T-helper 22 cell (primary cell): ENCODE data around the gene DSCAML1.

Experiments
- DNase-seq: peaks from one replicate; pipeline ENCODE4 v3.0.0-alpha.2; 2020; ENCODE audit warnings: low read depth

Gene DSCAML1

GRCh38 chr11:117796872-117797529, at the start of gene DSCAML1:
Gene DSCAML1, minus strand, starts transcription at chr11:117797216. Its CDS starts 137 bp downstream, at chr11:117797079.
- DNase-seq, result no peak

DNA sequence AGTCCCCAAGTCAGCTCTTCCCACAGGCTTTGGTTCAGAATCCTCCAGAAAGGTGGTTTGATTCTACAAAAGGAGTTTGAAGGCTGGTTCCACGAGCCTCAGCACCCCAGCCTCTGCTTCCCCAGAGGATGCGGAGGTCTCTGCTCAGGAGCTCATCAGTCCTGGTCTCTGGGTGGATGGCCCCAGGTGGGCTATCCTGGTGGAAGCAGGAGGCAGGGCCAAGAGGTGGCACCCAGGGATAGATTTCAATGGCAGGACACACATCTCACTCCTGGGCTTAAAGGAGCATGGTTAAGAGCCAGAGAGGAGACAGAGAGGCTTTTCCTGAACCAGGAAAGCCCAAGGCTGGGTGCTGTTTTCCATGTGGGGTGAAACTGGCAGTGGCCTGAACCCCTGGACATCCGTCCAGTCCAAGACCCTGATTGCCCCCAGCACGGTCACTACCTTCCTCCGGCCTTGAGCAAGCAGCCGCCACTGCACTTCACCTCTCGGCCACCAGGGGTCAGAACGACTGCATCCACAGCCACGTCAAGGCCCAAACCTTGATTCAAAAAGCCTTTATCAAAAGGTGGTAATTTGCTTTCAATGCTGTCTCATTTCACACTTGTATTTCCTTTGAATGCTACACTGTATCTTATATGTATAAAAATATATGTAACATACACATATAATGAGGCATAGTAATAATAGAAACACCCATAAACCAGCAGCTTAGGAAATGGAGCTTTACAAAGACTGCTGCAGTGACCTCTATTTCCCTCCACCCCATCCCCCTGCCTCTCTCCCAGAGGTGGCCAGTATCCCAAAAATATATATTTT, 46.9 kb upstream of the DSCAML1 start:
- peak; percentile 38 for DNase-seq

- no peak for DNase-seq
These were observed 45.3 kb upstream of the DSCAML1 start for GRCh38 chr11:117842131-117842941.

DNA sequence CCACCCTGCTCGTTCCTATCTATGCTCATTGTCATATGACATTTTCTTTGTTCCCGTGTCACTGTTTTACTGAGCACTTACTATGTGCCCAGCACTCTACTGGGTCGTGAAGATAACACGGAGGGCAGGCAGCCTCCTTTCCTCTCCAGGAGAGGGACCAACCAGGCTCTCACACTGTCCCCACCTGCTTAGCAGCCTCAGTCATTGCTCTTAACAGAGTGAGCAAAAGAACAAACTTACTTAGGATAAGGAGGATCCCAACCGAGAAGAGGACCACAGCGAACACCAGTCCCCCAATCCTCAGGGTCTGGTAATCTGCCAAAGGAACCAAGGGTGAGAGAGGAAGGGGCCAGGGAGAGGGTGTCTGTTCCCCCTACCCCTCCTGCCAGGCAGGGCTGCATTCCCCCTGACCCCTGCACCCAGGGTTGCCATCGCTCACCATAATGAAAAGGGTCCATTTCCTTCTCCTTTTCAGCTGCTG, 44.6 kb upstream of the DSCAML1 start:
- DNase-seq, result no peak

GRCh38 chr11:117840881-117841550, 44.0 kb upstream of the DSCAML1 start:
- DNase-seq, result no peak

DNA sequence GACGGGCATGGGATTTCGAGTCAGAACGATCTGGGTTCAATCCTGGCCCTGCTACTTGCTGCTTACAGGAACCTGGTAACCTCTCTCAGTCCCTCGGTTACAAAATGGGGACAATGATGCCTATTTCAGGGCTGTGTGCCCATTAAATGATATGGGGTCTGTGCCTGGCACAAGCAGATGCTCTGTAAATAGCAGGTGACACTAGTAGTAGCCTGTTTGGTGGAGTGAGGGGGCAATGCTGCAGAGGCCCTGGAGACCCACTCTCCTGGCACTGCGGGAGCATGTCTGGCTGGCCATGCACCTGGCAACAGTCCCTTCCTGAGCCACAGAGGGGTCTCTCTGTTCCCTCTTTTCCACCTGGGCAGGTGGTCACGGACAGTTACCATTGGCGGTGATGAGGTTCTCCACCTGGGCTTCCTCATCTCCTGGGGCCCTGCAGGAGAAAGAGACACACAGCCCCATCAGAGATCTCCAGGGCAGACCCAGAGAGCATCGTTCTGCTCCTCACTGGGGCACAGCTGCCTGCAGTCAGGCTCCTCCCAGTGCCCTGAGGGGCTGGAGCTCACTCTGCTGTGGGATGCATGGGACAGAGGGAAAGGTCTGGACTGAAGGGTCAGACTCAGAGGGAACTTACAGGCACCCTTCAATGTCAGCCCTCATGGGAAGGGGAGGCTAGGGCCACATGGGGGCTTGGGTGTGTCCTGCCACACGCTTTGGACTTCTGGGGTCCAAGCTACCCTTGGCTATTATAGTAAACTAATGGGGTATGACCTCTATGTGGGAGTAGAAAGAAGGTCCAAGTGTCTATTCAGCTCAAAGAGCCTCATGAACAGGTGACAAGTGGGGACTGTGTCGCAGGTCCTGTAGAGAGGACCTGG, 43.2 kb upstream of the DSCAML1 start:
- no peak for DNase-seq

DNA sequence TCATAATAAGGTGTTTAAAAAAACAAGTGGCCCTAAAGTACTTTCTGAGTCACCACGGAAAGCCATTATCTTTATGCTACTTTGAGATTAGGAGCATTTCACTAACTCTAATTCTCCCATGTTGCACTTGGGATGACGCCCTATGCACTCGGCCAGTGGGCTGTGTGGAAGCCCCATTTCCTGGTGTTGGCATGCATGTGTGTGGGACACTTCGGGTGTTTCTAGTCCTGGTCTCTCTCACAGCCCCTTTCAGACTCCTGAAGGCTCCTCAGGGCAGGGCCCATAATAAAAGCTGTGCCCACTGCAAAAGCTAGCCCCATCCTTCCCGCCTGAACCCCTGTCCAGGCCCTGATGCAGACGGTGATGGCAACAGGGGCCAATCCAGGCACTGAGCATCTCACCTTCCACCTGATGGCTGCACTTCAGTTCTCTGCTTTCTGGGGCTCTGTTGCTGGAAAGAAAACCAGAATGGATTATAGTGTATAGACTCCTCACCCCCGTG, 42.4 kb upstream of the DSCAML1 start:
- no peak for DNase-seq

GRCh38 chr11:117838901-117839300, 41.9 kb upstream of the DSCAML1 start:
- no peak for DNase-seq

DNA sequence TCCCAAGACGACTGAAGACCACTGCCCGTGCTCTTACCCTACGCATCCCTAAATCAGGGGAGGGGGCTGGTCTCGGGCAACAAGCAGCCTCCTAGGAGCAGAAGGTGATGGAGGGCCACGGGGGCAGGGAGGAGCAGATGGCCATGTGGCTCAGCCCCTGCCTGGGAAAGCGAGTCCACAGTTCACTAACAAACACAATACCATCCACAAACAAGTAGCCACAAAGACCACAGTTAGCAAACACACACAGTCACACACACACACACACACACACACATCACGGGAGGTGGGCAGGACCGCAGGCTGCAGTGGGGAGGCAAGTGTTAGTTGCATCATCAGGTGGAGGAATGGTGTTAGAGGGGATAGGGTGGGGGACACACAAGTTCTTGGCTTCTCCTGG, 40.8 kb upstream of the DSCAML1 start:
- no peak for DNase-seq

- DNase-seq, result no peak
These were observed 40.2 kb upstream of the DSCAML1 start for GRCh38 chr11:117837070-117837776.

GRCh38 chr11:117836077-117836960, 39.3 kb upstream of the DSCAML1 start:
- no peak for DNase-seq

DNA sequence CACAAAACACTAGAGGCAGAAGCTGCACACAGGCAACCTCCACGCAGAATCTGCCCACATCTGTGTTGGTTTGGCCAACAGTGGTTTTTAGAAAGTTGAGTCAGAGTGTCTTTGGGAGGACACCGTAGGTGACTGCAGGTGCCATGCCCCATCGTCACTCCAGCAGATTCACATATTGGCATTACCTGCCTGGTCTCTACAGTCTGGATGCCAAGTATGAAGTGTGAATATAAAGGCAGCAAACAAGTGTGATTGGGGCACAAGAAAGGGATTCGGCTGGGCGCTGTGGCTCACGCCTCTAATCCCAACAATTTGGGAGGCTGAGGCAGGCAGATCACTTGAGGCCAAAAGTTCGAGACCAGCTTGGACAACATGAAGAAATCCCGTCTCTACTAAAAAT, 38.6 kb upstream of the DSCAML1 start:
- no peak for DNase-seq

DNA sequence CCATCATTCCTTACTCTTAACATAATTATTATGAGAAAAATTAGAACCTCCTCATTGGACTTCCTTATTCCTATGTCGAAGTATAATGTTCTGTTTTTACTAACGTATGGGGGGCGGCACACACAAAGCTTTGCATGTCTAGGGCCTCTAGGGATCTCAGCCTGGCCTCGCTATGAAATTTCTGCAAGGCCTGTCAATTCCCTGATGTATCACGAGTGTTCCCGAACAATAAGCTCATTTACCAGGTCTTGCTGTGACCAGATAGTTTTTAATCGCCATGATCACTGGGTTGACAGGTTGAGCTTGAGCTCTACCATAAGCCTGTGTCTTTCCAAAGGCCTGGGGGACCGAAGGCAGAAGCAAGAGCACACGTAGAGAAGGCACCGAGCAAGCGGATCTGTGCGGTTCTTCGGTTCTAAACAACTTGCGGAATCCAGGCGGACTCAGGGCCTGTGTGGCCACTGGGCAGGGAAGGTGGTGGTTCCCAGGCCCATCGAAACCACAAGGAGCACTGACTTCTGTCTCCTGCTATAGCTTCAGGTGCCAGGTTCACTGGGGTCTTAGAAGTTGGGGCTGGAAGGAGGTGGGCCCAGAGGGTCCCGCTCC, 37.9 kb upstream of the DSCAML1 start:
- no peak for DNase-seq

DNA sequence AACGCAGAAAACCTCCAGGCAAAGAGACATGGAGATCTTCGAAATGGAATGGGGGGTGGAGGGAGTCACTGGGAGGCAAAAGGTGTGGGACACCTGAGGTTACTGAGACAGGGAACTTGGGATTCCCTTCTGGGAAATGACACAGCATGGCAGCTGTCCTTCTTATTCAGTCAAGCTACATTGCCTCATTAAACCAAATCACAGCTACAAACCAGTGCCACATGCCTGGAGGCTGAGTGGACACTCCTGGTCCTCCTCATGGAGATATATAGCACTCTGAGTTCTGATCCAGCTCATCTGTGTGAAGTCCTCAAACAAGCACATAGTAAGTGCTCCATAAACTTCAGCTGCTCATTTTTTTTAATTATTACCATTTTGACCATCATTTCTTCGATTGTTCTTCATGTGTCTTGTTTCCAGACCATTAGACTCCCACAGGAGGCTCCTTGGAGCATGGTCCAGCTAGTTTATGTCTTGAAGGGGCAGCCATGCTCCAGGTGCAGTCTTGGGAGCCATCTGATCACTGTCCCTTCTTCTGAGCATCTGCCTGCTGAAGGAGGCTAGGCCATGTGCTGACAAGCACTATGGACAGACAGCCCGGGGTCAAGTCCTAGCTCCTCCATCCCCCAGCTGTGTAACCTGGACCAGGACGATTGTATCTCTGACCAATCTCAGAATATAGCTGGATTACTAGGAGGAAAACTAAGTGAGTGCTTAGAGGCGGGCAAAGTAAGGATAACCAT, 37.2 kb upstream of the DSCAML1 start:
- DNase-seq, result no peak

GRCh38 chr11:117833401-117833891, 36.4 kb upstream of the DSCAML1 start:
- no peak for DNase-seq

DNA sequence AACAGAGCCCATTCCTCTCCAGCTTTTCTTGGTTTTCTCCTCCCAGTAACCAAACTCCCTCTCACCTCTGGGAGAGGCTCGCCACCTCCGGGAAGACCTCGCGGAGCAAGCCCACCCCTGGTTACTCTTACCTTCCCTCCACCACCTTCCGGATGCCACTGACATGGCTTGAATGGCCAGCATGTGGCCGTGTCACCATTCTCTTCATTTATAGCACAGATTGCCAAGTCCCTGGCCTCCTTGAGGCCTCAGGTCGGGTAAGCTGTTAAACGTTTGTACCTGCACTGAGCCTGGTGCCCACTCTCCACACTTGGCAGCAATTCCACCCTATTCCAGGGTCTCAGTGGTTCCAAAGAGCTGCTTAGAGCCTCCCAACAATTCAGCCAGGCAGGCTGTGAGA, 35.5 kb upstream of the DSCAML1 start:
- no peak for DNase-seq

DNA sequence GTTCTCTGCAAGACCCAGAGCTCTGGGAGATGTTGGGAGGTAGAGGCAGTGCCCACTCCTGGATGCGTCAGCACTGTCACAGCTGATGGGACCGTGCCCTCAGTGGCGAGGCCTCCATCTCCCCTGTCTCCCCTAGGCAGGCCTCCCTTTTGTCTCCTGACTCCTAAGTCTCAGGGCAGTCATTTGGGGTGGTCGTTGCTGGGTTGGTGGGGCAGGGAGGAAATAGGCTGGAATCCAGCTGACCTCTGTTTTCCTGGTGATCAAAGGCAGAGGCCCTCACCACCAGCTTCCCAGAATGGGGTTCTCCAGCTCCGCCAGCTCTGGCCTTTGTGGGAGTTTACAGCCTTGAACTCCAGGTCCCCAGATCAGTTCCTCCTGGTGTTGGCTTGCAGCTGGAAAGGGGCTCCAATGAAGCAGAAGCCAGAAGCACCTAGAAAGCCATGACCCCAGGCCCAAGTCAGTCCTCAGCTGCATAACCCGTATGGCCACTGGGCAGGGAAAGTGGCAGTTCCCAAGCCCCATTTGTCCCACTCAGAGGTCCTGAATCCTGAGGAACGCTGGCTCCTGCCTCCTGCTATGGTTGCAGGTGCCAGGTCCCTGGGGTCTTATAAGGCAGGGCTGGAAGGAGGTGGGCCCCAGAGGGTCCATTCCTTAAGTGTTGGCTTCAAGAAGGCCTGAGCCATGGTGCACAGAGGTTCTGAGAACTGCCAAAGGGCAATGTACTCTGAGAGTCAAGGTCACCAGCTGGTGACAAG, 34.8 kb upstream of the DSCAML1 start:
- no peak for DNase-seq
